PC-3 (cell line): ENCODE data around the gene SLITRK3. TPM values are rescaled to one million over a fixed set of nuclear protein-coding genes. Genes with fewer than 3 reads are reported as not detected.

ENCODE experiments used
- ATAC-seq: fragments of 200-7000 bp; cut with Tn5 transposase; 2 replicates; pipeline ENCODE4 v1.9.1; 2020; ENCODE audit warnings: mild to moderate bottlenecking, moderate library complexity
- BruUV-seq: library from RNA; stranded (reverse); fragments of 400-500 nt; replicated peaks from 2 replicates; lab custom pipeline; 2021; lab: Mats Ljungman, UMichigan
- CTCF ChIA-PET: fragments of 300-600 bp; sonication (Branson Sonifier 250); formaldehyde crosslinking; loops from one replicate; lab custom pipeline; 2022; ENCODE audit warnings: antibody characterized with exemption; lab: Charles Lee
- POLR2A ChIA-PET: fragments of 300-600 bp; sonication (Branson Sonifier 250); formaldehyde crosslinking; loops from one replicate; lab custom pipeline; 2022; ENCODE audit warnings: antibody characterized with exemption; ENCODE audit not compliant: unreplicated experiment; lab: Charles Lee
- DNase-seq: peaks from one replicate; pipeline ENCODE4 v3.0.0-alpha.2; 2015
- H2AFZ ChIP-seq: fragments of 300-600 bp; sonication (generic); 2 replicates; pipeline ENCODE4 v1.6.0; 2016; ENCODE audit warnings: antibody characterized with exemption, low read length
- H3F3A ChIP-seq: fragments of 300-600 bp; sonication (generic); one replicate; pipeline ENCODE4 v1.6.0; 2017; ENCODE audit warnings: antibody characterized with exemption, low read length, control low read depth, mild to moderate bottlenecking; ENCODE audit not compliant: unreplicated experiment
- H3K27ac ChIP-seq: fragments of 300-600 bp; sonication (generic); 2 replicates; pipeline ENCODE4 v1.5.1; 2016; ENCODE audit warnings: mild to moderate bottlenecking, low read length
- H3K27me3 ChIP-seq: fragments of 300-600 bp; sonication (generic); 2 replicates; pipeline ENCODE4 v1.6.1; 2016; ENCODE audit warnings: low read length, mixed read lengths
- H3K36me3 ChIP-seq: fragments of 300-600 bp; sonication (generic); 2 replicates; pipeline ENCODE4 v1.6.1; 2016; ENCODE audit warnings: low read depth, mixed run types, low read length, mixed read lengths
- H3K4me1 ChIP-seq: fragments of 300-600 bp; sonication (generic); 2 replicates; pipeline ENCODE4 v1.5.1; 2016; ENCODE audit warnings: low read length; ENCODE audit not compliant: insufficient read depth
- H3K4me2 ChIP-seq: fragments of 300-600 bp; sonication (generic); 2 replicates; pipeline ENCODE4 v1.6.0; 2016; ENCODE audit warnings: low read length
- H3K4me3 ChIP-seq: fragments of 300-600 bp; sonication (generic); 2 replicates; pipeline ENCODE4 v1.5.1; 2016; ENCODE audit warnings: mild to moderate bottlenecking, low read length, mixed read lengths
- H3K79me2 ChIP-seq: fragments of 300-600 bp; sonication (generic); 2 replicates; pipeline ENCODE4 v1.6.1; 2017; ENCODE audit warnings: low read length, mixed read lengths
- H3K9ac ChIP-seq: fragments of 300-600 bp; sonication (generic); 2 replicates; pipeline ENCODE4 v1.6.0; 2016; ENCODE audit warnings: mild to moderate bottlenecking, low read length
- H3K9me2 ChIP-seq: fragments of 300-600 bp; sonication (generic); replicated peaks from 2 replicates; pipeline ENCODE4 v1.6.1; 2016; ENCODE audit warnings: mixed run types, low read length, mixed read lengths
- H3K9me3 ChIP-seq: fragments of 300-600 bp; sonication (generic); 2 replicates; pipeline ENCODE4 v1.6.1; 2016; ENCODE audit warnings: low read length, mixed read lengths
- H4K20me1 ChIP-seq: fragments of 300-600 bp; sonication (generic); 2 replicates; pipeline ENCODE4 v1.6.1; 2016; ENCODE audit warnings: low read length, mixed read lengths
- EZH2 ChIP-seq: fragments of 300-600 bp; sonication (generic); IDR thresholded peaks from one replicate; pipeline ENCODE4 v1.6.1; 2017; ENCODE audit warnings: antibody characterized with exemption, mild to moderate bottlenecking, low read length; ENCODE audit not compliant: unreplicated experiment
- EZH2phosphoT487 ChIP-seq: fragments of 300-600 bp; sonication (generic); IDR thresholded peaks from 2 replicates; pipeline ENCODE4 v1.6.1; 2018; ENCODE audit warnings: mild to moderate bottlenecking, antibody characterized with exemption, low read length, borderline replicate concordance
- intact Hi-C: fragments of 100-400 bp; cut with micrococcal nuclease; formaldehyde crosslinking; loops from 2 replicates; pipeline ENCODE4 v1.9.0; 2023
- total RNA-seq: library from RNA; depleted of rRNA; stranded (reverse); fragments of >200 nt; gene quantifications from 2 replicates; pipeline ENCODE4 v1.2.3, GENCODE V29; 2014
- TF ChIP-seq, protein P1 (sequence below): fragments of 300-600 bp; sonication (generic); conservative IDR thresholded peaks from 2 replicates; pipeline ENCODE4 v1.5.1; 2017; ENCODE audit warnings: antibody characterized with exemption, low read depth, mild to moderate bottlenecking, low read length

Gene SLITRK3
- total RNA-seq, 1 experiment from 2014 or later, result not detected

- no peaks in the 10 kb centered on the region for H3K9me2 ChIP-seq
- BruUV-seq, result no TSS peak
- DNase-seq (peak; percentile 7), ATAC-seq (no peak)
- no peak for TF ChIP-seq EZH2
- no peaks in the 10 kb centered on the region for H3K4me1 ChIP-seq
- H3K4me2 ChIP-seq, result no peak overlapping the region
- no peaks in the 10 kb centered on the region for H3K36me3 ChIP-seq
- no peak overlapping the region for H3K4me3 ChIP-seq
- ChIA-PET POLR2A (no interaction called here), CTCF (no interaction called here)
- H3K27ac ChIP-seq, result no peak overlapping the region
- intact Hi-C loops, result no loop called here
- H3K9me3 ChIP-seq, result no peaks in the 10 kb centered on the region
- no peaks in the 10 kb centered on the region for H3K79me2 ChIP-seq
- H3K27me3 ChIP-seq, result no peaks in the 10 kb centered on the region
- H3K9ac ChIP-seq, result no peak overlapping the region
- H2AFZ ChIP-seq, result no peak overlapping the region
- no peaks in the 10 kb centered on the region for H3F3A ChIP-seq
- no peaks in the 10 kb centered on the region for H4K20me1 ChIP-seq
These were observed 37.5 kb upstream of the SLITRK3 start for GRCh38 chr3:165233501-165234195.

DNA sequence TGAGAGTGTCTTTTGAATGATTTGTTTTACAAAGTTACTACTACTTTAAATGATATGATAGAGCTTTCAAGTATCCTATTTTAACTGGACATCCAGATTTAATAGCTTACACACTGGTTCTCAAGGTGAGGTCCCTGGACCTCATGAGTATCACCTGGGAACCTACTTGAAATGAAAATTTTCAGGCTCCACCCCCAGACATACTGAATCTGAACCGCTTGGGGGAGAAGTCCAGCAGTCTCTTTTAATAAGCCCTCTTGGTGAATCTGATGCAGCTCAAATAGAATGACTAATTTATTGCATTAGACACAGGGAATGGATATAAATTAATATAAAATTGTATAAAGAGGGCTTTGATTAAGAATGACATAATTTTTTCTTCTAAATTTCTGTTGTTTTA is 29.4 kb upstream of the SLITRK3 start:
- no peaks in the 10 kb centered on the region for H3F3A ChIP-seq
- ChIA-PET CTCF (no interaction called here), POLR2A (interaction anchor here (0.8 kb wide), 1 partner anchor 130 kb away, joined by 3 read pairs; no protein-coding TSS in a partner anchor)
- H3K27me3 ChIP-seq, result no peaks in the 10 kb centered on the region
- no peak overlapping the region for H3K9ac ChIP-seq
- no peaks in the 10 kb centered on the region for H3K9me2 ChIP-seq
- peak; percentile 88 for ATAC-seq
- BruUV-seq, result no TSS peak
- H3K4me1 ChIP-seq, result no peaks in the 10 kb centered on the region
- no peaks in the 10 kb centered on the region for H3K79me2 ChIP-seq
- H3K36me3 ChIP-seq, result no peaks in the 10 kb centered on the region
- H3K9me3 ChIP-seq, result no peaks in the 10 kb centered on the region
- intact Hi-C loops, result no loop called here
- H2AFZ ChIP-seq, result no peak overlapping the region
- peak; percentile 41 for DNase-seq
- H3K4me2 ChIP-seq, result no peak overlapping the region
- no peak overlapping the region for H3K27ac ChIP-seq
- no peak for TF ChIP-seq EZH2phosphoT487
- no peak for TF ChIP-seq EZH2
- TF ChIP-seq, protein P1, sequence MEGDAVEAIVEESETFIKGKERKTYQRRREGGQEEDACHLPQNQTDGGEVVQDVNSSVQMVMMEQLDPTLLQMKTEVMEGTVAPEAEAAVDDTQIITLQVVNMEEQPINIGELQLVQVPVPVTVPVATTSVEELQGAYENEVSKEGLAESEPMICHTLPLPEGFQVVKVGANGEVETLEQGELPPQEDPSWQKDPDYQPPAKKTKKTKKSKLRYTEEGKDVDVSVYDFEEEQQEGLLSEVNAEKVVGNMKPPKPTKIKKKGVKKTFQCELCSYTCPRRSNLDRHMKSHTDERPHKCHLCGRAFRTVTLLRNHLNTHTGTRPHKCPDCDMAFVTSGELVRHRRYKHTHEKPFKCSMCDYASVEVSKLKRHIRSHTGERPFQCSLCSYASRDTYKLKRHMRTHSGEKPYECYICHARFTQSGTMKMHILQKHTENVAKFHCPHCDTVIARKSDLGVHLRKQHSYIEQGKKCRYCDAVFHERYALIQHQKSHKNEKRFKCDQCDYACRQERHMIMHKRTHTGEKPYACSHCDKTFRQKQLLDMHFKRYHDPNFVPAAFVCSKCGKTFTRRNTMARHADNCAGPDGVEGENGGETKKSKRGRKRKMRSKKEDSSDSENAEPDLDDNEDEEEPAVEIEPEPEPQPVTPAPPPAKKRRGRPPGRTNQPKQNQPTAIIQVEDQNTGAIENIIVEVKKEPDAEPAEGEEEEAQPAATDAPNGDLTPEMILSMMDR, result no peak; the same call in 1 of the 2 replicates
- no peaks in the 10 kb centered on the region for H4K20me1 ChIP-seq
- H3K4me3 ChIP-seq, result no peak overlapping the region

DNA sequence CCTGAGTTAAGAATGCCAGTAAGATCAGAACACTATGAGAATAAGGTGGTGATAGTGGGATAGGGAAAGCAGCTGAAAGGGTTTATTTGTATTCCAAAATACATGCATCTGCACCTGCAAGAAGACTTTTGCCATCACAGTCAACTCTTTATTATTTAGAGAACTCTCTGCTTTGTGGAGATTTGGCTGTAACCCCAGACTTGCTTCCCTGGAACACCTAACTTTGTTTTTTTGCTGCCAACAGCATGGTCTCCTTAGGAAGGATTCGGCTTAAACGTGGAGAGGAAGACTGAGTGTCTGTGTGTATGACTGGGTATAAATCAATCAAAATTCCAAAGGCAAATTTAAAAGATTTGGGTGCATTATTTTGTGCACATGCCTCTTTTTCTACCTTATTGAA is 21.6 kb upstream of the SLITRK3 start:
- no peaks in the 10 kb centered on the region for H3K9me2 ChIP-seq
- POLR2A ChIA-PET, result no interaction called here
- H4K20me1 ChIP-seq, result no peaks in the 10 kb centered on the region
- H3K36me3 ChIP-seq, result no peaks in the 10 kb centered on the region
- H3K9ac ChIP-seq, result no peak overlapping the region
- no peak overlapping the region for H3K27ac ChIP-seq
- H3K9me3 ChIP-seq, result no peaks in the 10 kb centered on the region
- no peak overlapping the region for H2AFZ ChIP-seq
- H3K4me3 ChIP-seq, result no peak overlapping the region
- BruUV-seq, result no TSS peak
- TF ChIP-seq, protein P1, result no peak
- TF ChIP-seq EZH2phosphoT487, result no peak
- no peak for TF ChIP-seq EZH2
- H3F3A ChIP-seq, result no peaks in the 10 kb centered on the region
- intact Hi-C loops, result no loop called here
- CTCF ChIA-PET, result no interaction called here
- no peaks in the 10 kb centered on the region for H3K79me2 ChIP-seq
- no peaks in the 10 kb centered on the region for H3K4me1 ChIP-seq
- H3K27me3 ChIP-seq, result no peaks in the 10 kb centered on the region
- no peak for ATAC-seq
- DNase-seq, result no peak
- H3K4me2 ChIP-seq, result no peak overlapping the region
